Upper lobe of left lung (tissue), 6 donors: ENCODE results near the gene TTLL5. TPM values are rescaled to one million over a fixed set of nuclear protein-coding genes. Genes with fewer than 3 reads are reported as not detected.

Source experiments
- ATAC-seq, 2 donors: fragments of 200-7000 bp; cut with Tn5 transposase; one replicate each; pipeline ENCODE4 v1.9.1; 2022; ENCODE audit warnings: mild to moderate bottlenecking in 2 of 2, moderate library complexity in 2 of 2; ENCODE audit not compliant: low FRiP score in 2 of 2
- DNase-seq, 2 donors: peaks; one replicate each; pipeline ENCODE4 v3.0.0-alpha.2; 2019 to 2020
- H3K27ac ChIP-seq, 4 donors: fragments of 200-600 bp; sonication (generic); one replicate each; pipeline ENCODE4 v1.5.1; 2016 to 2019
- H3K27me3 ChIP-seq, 4 donors: fragments of 200-600 bp; sonication (generic); one replicate each; pipeline ENCODE4 v1.5.1; 2017 to 2019
- H3K36me3 ChIP-seq, 4 donors: fragments of 200-600 bp; sonication (generic); one replicate each; pipeline ENCODE4 v1.5.1; 2016 to 2019
- H3K4me1 ChIP-seq, 4 donors: fragments of 200-600 bp; sonication (generic); one replicate each; pipeline ENCODE4 v1.5.1; 2018 to 2019
- H3K4me3 ChIP-seq, 4 donors: fragments of 200-600 bp; sonication (generic); one replicate each; pipeline ENCODE4 v1.5.1; 2017 to 2019; ENCODE audit warnings: mild to moderate bottlenecking in 2 of 4, moderate library complexity in 1 of 4
- H3K9me3 ChIP-seq, 4 donors: fragments of 200-600 bp; sonication (generic); one replicate each; pipeline ENCODE4 v1.5.1; 2018 to 2019
- EP300 ChIP-seq, 4 donors: sonication (generic); formaldehyde crosslinking; IDR thresholded peaks; one replicate each; pipeline ENCODE4 v1.5.1; 2017; ENCODE audit warnings: antibody characterized with exemption in 4 of 4, control low read depth in 2 of 4
- POLR2A ChIP-seq, 4 donors: fragments of 450-650 bp; IDR thresholded peaks; one replicate each; pipeline ENCODE4 v1.5.1; 2016 to 2017; ENCODE audit warnings: antibody characterized with exemption in 4 of 4, mild to moderate bottlenecking in 2 of 4
- POLR2AphosphoS5 ChIP-seq, 2 donors: sonication (generic); formaldehyde crosslinking; IDR thresholded peaks; one replicate each; pipeline ENCODE4 v1.5.1; 2017; ENCODE audit warnings: antibody characterized with exemption in 2 of 2
- WGBS, 2 donors: methylation state at CpG; one replicate each; pipeline ENCODE4 v1.1.5; 2017 to 2018; 5-methylcytosine and 5-hydroxymethylcytosine counted together
- total RNA-seq, 6 donors: library from RNA; depleted of rRNA in 4 of 6; stranded (reverse); fragments of >200 nt in 4 of 6; gene quantifications; one replicate each; pipeline versions ENCODE4 v1.1.0 to v1.2.1, GENCODE V29; 2016 to 2021
- TF ChIP-seq, protein P1 (sequence below), 6 experiments: fragments of 450-650 bp in 4 of 6; fragments of 200-600 bp in 2 of 6; sonication (generic) in 2 of 6; IDR thresholded peaks; one replicate each; pipeline ENCODE4 v1.5.1; 2016 to 2019; ENCODE audit warnings: antibody characterized with exemption in 6 of 6
- donor health status: DM: no; HTN: no; CAD: no; lungs with moderate emphysema.
- donor health status: DM: no; HTN: yes; CAD: no; lungs with severe emphysema.

TTLL5 gene
- total RNA-seq, 6 donors from 2014 or later = 24.5 to 85.9 (median 33.5) TPM

DNA sequence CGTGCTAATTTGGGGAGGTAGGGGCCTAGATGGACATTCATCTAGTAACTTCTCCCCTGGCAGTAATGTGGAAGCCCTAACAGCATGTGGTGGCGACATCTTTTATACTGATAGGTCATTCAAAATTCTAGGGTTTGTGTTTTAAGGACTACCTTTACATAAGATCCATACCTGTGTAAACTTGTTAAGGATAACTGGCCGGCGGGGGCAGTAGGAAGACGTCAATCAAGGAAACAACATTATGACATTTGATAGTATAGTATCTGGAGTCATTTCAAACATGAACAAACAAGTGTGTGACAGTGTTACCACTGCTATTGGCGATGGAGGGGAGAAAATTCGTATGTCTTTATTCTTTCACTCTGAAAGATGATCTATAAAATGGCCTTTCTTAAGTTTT is 120.0 kb downstream of the TTLL5 start:
- Histone ChIP-seq H3K9me3 (no peaks in the 10 kb centered on the region), H3K4me1 (no peaks in the 10 kb centered on the region), H3K36me3 (peaks cover 0 to 41% (median 12%) of the 10 kb centered on the region in 4 donors), H3K27ac (no peak overlapping the region), H3K27me3 (no peaks in the 10 kb centered on the region), H3K4me3 (no peak overlapping the region)
- DNase-seq = no peak
- no peak for ATAC-seq
- 93 to 94% methylated on average over 7 of the region's 7 CpGs for WGBS, 2 donors
- TF ChIP-seq EP300 (IDR thresholded peaks at IDR 0.05) = no peak
- TF ChIP-seq, protein P1, sequence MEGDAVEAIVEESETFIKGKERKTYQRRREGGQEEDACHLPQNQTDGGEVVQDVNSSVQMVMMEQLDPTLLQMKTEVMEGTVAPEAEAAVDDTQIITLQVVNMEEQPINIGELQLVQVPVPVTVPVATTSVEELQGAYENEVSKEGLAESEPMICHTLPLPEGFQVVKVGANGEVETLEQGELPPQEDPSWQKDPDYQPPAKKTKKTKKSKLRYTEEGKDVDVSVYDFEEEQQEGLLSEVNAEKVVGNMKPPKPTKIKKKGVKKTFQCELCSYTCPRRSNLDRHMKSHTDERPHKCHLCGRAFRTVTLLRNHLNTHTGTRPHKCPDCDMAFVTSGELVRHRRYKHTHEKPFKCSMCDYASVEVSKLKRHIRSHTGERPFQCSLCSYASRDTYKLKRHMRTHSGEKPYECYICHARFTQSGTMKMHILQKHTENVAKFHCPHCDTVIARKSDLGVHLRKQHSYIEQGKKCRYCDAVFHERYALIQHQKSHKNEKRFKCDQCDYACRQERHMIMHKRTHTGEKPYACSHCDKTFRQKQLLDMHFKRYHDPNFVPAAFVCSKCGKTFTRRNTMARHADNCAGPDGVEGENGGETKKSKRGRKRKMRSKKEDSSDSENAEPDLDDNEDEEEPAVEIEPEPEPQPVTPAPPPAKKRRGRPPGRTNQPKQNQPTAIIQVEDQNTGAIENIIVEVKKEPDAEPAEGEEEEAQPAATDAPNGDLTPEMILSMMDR (IDR thresholded peaks at IDR 0.05) = no peak
- TF ChIP-seq POLR2AphosphoS5 (IDR thresholded peaks at IDR 0.05) = no peak
- TF ChIP-seq POLR2A (IDR thresholded peaks at IDR 0.05) = no peak

DNA sequence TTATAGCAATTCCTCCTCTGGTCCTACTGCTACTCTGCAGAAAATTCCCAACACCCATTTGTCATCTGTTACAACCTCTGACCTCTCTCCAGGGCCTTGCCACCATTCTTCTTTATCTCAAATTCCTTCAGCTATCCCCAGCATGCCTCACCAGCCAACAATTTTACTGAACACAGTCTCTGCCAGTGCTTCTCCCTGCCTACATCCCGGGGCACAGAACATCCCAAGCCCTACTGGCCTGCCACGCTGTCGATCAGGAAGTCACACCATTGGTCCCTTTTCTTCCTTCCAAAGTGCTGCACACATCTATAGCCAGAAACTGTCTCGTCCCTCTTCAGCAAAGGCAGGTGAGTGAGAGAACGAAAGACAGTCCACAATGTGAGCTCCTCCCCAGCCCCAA is 122.1 kb downstream of the TTLL5 start:
- ATAC-seq (no peak), DNase-seq (no peak)
- Histone ChIP-seq H3K27ac (no peak overlapping the region), H3K27me3 (no peaks in the 10 kb centered on the region), H3K4me3 (no peak overlapping the region), H3K4me1 (no peaks in the 10 kb centered on the region), H3K36me3 (peaks cover 0 to 35% (median 8%) of the 10 kb centered on the region in 4 donors), H3K9me3 (no peaks in the 10 kb centered on the region)
- TF ChIP-seq, protein P1 (IDR thresholded peaks at IDR 0.05) = no peak
- TF ChIP-seq POLR2AphosphoS5 (IDR thresholded peaks at IDR 0.05) = no peak
- no peak for TF ChIP-seq POLR2A (IDR thresholded peaks at IDR 0.05)
- TF ChIP-seq EP300 (IDR thresholded peaks at IDR 0.05) = no peak
- WGBS, 2 donors = 93 to 96% methylated on average over 5 of the region's 5 CpGs

DNA sequence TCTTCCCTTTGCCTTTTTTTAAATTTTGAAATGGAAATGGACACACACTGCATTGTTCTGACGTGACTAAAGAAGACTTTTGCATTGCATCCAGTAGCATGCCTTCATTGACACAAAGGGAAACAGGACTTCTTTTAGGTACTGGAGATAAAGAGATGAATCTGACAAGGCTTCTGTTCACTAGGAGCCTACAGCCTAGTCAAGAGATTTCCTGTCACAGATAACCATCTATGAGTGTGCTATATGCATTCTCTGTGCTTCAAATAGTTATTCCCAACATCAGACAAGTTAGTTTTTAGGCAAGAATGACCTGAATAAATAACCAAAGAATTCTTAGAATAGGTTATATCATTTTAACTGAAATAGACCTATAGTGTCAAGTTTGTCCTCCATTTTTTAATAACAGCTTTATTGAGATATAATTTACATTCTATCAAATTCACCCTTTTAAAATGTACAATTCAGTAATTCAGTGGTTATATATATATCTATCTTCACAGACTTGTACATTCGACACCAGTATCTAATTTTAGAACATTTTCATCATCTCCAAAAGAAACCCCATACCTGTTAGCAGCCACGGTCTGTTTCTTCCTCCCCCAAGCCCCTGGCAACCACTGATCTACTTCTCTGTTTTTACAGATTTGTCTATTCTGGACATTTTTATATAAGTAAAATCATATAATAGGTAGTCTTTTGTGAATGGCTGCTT is 122.7 kb downstream of the TTLL5 start:
- H3K36me3 ChIP-seq = peaks cover 0 to 35% (median 8%) of the 10 kb centered on the region in 4 donors
- no peak overlapping the region for H3K27ac ChIP-seq
- no peak for ATAC-seq

DNA sequence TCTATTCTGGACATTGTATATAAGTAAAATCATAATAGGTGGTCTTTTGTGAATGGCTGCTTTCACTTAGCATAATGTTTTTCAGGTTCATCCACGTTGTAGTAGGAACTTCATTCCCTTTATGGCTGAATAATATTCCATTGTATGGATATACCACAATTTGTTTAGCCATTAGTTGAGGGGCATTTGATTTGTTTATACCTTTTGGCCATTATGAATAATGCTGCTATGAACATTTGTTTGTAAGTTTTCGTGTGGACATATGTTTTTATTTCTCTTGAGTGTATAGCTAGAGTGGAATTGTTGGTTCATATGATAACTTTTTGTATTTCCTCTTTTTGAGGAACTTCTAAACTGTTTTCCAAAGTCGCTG is 123.3 kb downstream of the TTLL5 start:
- no peaks in the 10 kb centered on the region for H3K27me3 ChIP-seq
- WGBS, 2 donors = 94 to 96% methylated on average over 3 of the region's 3 CpGs

More for the DNA sequence above, 122.7 kb downstream of the TTLL5 start:
- no peak overlapping the region for H3K4me3 ChIP-seq
- DNase-seq = no peak
- WGBS, 2 donors = 95 to 96% methylated on average over 3 of the region's 3 CpGs
- H3K4me1 ChIP-seq = no peaks in the 10 kb centered on the region
- TF ChIP-seq POLR2AphosphoS5 (IDR thresholded peaks at IDR 0.05) (no peak), POLR2A (IDR thresholded peaks at IDR 0.05) (no peak)
- TF ChIP-seq, protein P1 (IDR thresholded peaks at IDR 0.05) = no peak
- no peaks in the 10 kb centered on the region for H3K27me3 ChIP-seq
- no peaks in the 10 kb centered on the region for H3K9me3 ChIP-seq

More for the DNA sequence above, 123.3 kb downstream of the TTLL5 start:
- Histone ChIP-seq H3K36me3 (peaks cover 0 to 35% (median 8%) of the 10 kb centered on the region in 4 donors), H3K4me1 (no peaks in the 10 kb centered on the region), H3K4me3 (no peak overlapping the region), H3K9me3 (no peaks in the 10 kb centered on the region), H3K27ac (no peak overlapping the region)
- no peak for DNase-seq
- TF ChIP-seq EP300 (IDR thresholded peaks at IDR 0.05) (no peak), POLR2AphosphoS5 (IDR thresholded peaks at IDR 0.05) (no peak), POLR2A (IDR thresholded peaks at IDR 0.05) (no peak)
- TF ChIP-seq, protein P1 (IDR thresholded peaks at IDR 0.05) = no peak
- ATAC-seq = no peak
